Head of caudate nucleus (tissue), 42 donors: ENCODE results near the gene ENTPD8.
A peak's percentile ranks its signal among the peaks of the same experiment; 100 is the strongest.

Experiments
- DNase-seq, 42 donors: peaks; one replicate each; pipeline versions ENCODE4 v3.0.0 to v3.0.0-alpha.2; 2020 to 2021; ENCODE audit warnings: mixed read lengths in 7 of 42
- intact Hi-C: fragments of 100-400 bp; cut with DNase I; formaldehyde crosslinking; loops from one replicate; pipeline ENCODE4 v1.15.0; 2022

The ENTPD8 gene

DNA sequence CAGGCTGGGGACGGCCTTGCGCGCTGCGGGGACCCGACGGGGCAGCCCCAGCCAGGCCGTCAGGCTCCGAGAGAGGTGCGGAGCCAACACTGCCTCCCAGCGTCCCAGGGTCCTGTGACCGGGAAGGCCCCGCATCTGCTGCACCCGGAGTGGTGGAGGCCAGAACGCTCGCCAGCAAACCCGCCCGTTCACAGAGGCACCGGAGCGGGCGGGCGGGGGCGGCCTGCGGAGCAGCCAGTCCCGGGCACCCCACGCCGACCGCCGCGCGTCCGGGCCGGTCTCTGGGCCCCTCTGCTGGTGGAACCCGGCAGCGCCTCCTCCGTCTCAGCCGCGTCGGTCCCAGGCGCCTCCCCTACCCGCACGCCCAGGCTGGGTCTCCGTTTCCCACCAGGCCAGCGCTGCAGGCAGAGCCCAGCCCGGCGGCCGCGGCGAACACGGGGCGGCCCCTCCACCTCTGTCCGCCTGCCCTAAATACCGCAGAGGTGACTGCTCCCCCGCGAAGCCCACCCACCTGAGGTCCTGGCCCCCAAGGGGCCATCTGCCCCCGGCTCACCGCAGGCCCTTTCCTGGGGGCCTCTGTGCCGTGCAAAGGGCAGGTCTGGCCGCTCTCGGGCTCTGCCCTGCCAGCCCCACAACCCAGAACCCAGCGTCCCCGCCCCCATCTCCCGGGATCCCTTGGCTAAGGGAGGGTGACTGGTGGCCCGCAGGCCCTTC is 34.1 kb downstream of the ENTPD8 start:
- intact Hi-C loops: no loop called here

DNA sequence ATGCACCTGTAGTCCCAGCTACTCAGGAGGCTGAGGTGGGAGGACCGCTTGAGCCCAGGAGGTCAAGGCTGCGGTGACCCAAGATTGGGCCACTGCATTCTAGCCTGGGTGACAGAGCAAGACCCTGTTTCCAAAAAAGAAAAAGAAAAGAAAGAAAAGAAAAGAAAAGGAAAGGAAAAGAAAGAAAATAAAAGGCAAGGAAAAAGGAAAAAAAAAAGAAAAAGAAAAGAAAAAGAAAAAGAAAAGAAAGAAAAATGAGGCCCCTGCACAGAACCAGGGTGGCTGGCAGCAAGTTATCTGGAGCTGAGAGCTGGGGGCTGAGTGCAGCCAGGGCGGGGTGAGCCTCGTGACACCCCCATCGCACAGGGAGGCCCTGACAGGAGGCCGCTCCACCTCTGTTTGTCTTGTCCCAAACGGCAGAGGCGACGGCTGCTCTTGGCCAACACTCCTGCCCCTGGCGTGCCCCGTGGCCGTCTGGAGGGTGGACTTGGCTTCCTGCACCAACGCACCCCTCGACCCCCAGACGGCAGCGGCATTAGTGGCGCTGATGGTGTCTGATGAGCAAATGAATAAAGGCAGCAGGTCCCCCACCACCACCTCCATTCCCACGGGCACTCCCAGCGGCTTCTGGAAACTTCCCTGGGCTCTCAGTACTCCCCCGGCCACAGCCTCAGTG is 34.9 kb downstream of the ENTPD8 start:
- intact Hi-C loops: no loop called here
- DNase-seq: no peak

More for the DNA sequence above, 34.1 kb downstream of the ENTPD8 start:
- peak in 41 of 42 donors; percentile 16 to 84 (median 68) for DNase-seq

DNA sequence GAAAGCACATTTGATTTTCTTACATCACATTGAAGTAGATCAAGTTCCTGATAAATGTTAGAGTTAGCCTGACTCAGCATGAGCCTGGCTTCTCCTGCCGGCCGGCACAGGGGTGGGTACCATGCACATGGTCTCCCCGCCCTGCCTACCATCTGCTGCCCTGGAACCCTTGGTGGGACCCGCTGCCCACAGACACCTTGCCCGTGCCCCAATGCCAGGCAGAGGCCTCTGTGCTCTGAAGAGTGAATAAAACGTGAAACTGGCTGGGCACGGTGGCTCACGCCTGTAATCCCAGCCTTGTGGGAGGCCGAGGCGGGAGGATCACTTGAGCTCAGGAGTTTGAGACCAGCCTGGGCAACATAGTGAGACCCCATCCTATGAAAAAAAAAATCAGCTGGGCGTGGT is 35.5 kb downstream of the ENTPD8 start:
- intact Hi-C loops: no loop called here
- no peak for DNase-seq

DNA sequence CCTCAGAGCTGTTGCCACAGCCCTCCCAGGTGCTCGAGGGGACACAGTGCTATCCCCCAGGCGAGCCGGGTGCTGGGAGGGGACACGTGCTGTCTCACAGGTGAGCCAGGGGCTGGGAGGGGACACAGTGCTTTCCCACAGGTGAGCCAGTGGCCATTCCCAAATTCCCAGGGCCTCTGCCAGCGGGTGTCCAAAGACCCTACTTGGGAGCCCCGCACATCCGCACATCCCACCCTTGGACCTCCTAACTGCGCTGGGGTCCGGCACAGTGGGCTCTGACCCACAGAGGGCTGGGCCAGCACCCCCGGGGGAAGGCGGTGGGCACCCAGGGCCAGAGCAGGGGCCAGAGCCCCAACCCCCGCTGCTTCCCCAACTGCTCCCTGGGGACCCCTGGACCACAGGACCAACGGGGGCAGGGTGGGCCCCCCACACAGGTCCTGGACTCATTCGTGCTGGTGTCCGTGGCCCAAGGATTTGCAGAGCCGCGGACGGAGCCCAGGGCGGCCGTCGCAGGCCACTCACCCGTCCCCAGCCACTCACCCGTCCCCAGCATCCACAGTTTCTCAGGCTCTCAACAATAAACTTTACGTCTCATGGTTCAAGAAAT is 36.1 kb downstream of the ENTPD8 start:
- intact Hi-C loops: no loop called here
- no peak for DNase-seq

DNA sequence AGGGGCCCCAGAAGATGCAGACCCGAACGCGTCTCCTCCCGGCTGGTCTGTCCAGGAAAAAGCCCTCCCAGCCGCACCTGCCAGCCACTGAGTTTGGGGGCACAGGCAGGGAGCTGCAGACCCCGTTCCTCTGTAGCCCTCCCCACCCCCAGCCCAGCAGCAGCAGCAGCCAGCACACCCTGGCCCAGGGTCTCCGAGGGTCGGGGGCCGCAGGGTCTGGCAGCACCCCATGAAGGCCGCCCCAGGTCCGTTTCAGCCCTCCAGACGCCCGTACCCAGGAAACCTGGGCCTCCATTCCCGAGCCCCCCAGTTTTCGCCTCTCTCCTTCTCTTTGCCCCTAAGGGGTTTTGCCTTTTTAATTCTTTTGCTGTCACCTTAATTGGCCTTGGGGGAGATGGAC is 37.9 kb downstream of the ENTPD8 start:
- DNase-seq: no peak
- intact Hi-C loops: no loop called here

DNA sequence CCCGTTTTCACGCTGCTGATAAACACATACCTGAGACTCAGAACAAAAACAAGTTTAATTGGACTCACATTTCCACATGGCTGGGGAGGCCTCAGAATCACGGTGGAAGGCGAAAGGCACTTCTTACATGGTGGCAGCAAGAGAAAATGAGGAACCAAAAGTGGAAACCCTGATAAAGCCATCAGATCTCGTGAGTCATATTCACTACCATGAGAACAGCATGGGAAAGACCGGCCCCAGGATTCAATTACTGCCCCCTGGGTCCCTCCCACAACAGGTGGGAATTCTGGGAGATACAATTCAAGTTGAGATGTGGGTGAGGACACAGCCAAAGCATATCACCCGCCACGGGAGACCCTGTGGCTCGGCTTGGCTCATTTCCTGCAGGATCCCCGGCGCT is 38.4 kb downstream of the ENTPD8 start:
- intact Hi-C loops: no loop called here
- DNase-seq: no peak

DNA sequence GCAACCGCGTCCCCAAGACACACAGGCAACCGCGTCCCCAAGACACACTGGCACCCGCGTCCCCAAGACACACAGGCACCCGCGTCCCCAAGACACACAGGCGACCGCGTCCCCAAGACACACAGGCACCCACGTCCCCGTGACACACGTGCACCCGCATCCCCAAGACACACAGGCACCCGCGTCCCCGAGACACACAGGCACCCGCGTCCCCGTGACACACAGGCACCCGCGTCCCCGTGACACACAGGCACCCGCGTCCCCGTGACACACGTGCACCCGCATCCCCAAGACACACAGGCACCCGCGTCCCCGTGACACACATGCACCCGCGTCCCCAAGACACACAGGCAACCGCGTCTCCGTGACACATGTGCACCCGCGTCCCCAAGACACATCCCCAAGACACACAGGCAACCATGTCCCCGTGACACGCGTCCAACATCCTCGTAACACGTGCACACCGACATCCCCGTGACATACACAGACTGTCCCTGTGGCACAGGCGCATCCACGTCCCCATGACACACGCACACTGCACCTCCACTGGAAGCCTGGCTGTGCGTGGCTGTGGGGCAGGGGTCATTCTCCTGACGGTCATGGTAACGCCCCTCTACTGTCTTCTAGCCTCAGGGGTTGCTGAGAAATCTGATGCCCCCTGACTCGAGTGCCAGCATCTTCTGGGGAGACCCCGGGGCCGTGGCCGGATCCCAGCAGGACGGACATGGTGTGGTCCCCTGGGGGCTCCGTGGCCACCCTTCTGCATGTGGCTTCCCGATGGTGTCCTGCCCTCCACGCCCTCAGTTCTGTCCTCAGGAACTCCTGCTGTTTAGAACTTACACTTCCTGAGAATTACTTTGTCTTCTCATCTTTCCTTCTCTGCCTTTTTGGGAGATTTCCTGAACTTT is 42.3 kb downstream of the ENTPD8 start:
- no peak for DNase-seq

DNA sequence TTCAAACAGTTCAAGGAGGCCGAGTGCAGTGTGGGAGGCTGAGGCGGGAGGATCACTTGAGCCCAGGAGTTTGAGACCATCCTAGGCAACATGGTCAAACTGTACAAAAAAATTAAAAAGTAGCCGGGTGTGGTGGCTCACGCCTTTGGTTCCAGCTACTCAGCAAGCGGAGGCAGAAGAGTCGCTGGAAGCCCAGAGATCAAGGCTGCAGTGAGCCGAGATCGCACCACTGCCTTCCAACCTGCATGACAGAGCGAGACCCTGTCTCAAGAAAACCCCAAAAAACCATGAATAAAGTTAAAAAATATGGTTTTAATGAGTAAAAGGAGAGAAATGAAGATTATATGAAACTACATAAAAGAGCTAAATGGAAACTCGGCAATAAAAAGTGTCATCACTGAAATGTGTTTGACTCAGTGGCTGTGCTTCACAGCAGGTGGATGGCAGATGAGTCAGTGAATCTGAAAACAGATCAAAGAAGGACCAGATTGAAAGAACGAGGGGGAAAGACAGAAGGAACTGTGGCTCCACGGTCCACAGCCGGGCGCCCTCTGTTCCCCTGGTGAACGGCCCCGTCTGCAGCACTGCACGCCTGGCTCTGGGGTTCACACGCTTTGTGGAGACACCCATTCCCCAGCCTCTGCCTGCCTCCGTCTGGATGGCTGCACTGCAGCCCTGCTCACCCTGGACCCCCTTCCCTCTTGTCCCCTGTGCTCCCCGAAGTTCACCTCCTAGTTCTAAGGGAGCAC is 43.3 kb downstream of the ENTPD8 start:
- DNase-seq: no peak
- intact Hi-C loops: no loop called here

More for the DNA sequence above, 42.3 kb downstream of the ENTPD8 start:
- intact Hi-C loops: no loop called here

DNA sequence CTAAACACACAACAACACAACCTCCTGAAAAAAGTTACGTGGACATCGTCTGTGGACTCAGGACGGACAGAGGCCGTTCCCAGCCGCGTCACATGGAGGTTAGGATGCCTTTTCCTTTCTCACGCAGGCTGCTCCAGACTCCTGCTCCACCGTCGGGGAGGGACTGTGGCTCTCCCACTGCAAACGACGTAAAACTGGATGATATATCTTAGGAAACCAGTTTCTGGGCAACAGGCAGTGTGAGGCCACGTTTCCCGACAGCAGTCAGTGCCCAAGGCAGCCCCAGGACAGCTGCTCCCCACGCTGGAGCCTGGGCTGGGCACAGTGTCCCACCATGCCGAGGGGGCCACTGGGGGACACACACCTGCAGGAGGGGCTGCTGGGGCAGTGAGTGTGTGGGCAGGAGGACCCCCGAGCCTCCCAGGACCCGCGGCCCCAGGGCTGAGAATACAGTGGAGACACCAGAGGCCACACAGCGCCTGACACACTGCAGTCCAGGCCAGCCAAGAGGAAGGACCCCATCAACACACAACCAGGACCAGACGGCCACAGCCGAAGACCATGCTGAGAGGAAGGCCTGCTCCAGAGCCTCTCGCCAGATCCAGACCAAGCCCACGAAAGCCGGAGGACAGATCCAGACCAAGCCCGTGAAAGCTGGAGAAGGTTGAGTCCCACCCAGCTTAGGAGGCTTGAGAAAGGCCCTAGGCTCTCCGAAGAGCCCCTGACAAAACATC is 44.4 kb downstream of the ENTPD8 start:
- no peak for DNase-seq
- intact Hi-C loops: no loop called here

DNA sequence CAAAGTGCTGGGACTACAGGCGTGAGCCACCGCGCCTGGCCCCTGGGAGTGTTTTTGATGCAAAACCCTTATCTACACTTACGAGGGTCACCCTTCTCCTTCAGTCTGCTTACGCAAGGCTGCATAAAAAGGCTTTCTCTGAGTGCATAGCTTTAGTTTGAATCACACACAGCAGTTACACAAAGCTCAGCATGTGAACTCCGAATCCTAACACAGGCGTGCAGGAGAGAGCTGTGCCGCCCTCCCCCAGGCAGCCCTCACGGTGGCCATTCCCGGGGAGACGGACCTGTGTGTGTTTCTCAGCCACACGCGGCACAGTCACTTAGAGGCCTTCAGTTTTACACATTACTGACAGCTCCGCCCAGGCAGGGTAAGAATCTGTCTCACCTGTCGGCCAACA is 44.9 kb downstream of the ENTPD8 start:
- no peak for DNase-seq
- intact Hi-C loops: no loop called here

DNA sequence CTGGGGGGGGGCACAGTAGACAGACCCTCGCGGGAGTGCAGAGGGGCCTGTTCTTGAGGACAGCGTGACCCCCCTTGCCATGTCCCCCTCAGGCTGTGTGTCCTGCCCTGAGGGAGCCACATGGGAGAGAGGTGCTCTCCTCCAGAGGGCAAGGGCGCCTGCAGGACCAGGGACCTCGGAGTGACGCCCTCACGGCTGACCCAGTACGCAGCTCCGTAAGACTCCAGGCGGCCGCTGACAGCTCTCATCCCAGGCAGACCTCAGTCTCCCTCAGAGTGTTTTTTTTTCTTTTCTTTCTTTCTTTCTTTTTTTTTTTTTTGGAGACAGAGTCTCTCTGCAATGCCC is 45.5 kb downstream of the ENTPD8 start:
- intact Hi-C loops: no loop called here
- DNase-seq: no peak

DNA sequence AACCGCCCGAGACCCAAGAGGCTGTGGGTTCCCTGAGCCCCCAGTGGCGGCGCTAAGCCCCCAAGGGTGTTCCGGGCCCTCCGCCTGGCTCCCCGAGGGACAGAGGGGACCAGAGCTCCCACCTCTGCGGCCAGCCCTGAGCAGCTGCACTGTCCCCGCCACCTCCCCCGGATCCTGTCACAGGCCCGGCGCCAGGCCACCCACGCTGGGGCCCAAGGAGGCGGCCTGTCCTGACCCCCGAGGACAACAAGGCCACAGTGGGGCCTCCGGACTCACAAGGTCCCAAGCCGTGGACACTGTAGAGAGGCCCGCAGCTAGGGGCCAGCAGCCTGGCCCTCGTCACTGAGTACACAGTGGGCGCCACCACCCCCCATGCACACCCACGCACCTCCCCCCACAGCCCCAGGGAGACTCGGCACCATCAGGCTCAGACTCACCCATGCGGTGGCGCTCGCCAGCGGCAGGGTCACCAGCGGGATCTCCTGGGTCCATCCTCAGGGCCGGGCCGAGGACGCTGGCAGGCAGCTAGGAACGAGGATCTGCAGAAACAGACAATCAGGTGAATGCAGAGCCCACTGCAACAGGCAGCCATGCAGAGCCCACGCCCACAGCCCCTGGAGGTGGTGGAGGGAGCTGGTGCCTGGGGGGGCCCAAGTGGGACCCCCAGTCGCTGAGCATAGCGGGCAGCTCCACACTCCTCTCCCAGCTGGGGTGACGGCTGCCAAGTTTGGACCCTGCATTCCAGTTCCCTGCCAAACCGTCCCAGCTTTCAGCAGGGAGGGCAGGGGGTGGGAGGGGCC is 46.1 kb downstream of the ENTPD8 start:
- intact Hi-C loops: no loop called here

DNA sequence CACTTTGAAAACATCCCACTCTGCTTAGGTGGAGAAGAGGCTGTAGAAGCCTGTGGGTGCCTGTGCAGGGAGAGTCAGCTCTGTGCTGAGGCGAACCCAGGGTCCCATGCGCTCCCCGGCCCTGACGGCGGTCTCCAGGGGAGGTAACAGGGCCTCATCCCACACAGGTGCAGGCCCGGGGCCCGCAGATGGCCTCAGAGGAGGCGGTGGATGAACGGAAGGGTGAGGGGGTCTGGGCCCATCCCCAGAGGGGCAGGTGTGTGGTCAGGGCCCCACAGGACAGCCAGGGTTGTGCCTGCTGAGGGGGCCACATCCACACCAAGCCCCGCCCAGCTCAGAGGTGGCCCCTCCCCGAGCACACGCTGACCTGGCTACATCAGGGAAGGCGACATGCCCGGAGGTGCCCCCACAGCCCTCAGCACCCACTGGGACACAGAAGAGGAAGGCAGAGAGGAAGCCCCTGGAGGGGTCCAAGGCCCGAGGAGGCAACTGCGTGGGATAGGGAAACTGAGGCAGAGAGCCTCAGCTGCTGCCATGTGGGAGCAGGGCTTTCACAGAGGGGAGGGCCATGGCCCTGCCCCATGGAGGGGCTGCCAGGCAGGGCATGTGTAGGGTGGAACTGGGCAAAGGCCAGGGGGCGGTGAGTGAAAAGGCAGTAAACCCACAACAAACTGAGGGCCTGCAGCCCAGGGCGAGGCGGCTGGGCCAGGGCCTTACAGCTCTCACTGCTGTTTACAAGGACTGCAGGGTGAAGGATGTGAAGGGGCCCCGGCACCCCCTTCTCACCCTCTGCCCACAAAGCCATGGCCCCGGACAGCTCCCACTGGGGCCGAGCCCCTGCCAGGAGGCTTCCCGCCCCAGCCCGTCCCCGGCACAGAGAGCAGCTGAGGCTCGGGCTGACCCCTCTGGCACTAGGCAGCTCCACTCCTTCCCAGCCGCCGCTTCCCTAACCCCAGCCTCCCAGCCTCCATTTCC is 47.7 kb downstream of the ENTPD8 start:
- no peak for DNase-seq
- intact Hi-C loops: no loop called here

More for the DNA sequence above, 46.1 kb downstream of the ENTPD8 start:
- no peak for DNase-seq

DNA sequence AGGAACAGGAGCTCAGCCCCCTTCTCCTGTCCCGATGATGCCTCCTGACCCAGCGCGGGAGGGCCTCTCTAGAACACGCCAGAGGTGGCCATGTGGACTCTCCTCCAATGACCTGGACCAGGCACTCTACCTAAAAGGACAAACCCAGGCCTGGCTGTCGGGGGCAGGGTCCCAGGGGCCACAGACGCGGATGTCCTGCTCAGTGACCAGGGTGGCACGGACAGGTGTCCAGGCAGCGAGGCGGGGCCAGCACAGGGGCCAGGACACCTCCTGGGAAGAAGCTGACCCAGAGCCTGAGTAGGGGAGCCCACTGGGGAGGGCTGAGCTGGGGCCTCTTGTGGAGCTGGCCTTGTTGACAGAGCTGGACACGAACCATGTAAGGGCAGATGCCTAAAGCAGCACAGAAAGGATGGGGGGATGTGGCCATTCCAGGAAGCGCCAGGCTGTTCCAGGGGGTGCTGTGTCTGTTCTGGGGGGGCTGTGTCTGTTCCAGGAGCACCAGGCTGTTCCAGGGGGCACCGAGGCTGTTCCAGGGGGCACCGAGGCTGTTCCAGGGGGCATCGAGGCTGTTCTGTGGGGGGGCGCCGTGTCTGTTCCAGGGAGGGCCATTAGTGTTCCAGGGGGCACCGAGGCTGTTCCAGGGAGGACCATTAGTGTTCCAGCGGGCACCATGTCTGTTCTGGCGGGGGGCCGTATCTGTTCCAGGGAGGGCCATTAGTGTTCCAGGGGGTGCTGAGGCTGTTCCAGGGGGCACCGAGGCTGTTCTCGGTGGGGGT is 48.7 kb downstream of the ENTPD8 start:
- intact Hi-C loops: no loop called here
- DNase-seq: no peak

DNA sequence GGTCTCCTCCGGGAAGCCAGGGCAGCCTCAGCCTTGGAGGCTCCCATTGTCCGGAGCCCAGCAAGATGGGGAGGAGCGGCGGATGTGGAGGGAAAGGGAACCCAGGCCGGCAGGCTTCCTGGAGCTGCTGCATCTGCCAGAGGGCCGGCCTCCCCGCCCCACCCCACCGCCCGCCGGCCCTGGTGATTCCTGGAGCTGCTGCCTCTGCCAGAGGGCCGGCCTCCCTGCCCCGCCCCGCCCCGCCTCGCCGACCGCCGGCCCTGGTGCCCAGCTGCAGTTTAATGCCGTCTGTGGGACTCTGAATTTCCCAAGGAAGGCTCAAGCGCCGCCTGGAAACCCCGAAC is 49.8 kb downstream of the ENTPD8 start:
- no peak for DNase-seq
- intact Hi-C loops: no loop called here
